SU-DHL-6 (cell line): Measurements from ENCODE around the gene LPAR1.
"Not testable (repeated sequence)": the region's sequence is repeated elsewhere in the genome, so short reads cannot be mapped to it uniquely, and the experiment has no call there.

Experiments used
- H2AFZ ChIP-seq: fragments of 200-600 bp; sonication (generic); 2 replicates; pipeline ENCODE4 v1.6.1; 2014; ENCODE audit warnings: low read depth, mild to moderate bottlenecking, moderate library complexity, mixed read lengths, antibody characterized with exemption, low read length; ENCODE audit not compliant: severe bottlenecking
- H3F3A ChIP-seq: fragments of 200-600 bp; shearing (Covaris generic); 2 replicates; pipeline ENCODE4 v1.6.0; 2016; ENCODE audit warnings: antibody characterized with exemption, mild to moderate bottlenecking; ENCODE audit not compliant: insufficient read depth
- H3K27ac ChIP-seq: fragments of 200-600 bp; sonication (generic); 2 replicates; pipeline ENCODE4 v1.5.1; 2016; ENCODE audit warnings: low read depth, mild to moderate bottlenecking, low read length, moderate library complexity, mixed read lengths
- H3K27me3 ChIP-seq: fragments of 200-600 bp; sonication (generic), shearing (Covaris generic); 2 replicates; pipeline ENCODE4 v1.6.0; 2014; ENCODE audit warnings: mild to moderate bottlenecking, low read length
- H3K36me3 ChIP-seq: fragments of 200-600 bp; sonication (generic); 2 replicates; pipeline ENCODE4 v1.6.1; 2014; ENCODE audit warnings: mild to moderate bottlenecking, low read length, mixed read lengths
- H3K4me2 ChIP-seq: fragments of 300-600, 200-600 bp; shearing (Covaris generic), sonication (generic); 2 replicates; pipeline ENCODE4 v1.6.0; 2014; ENCODE audit warnings: low read length, low read depth, mild to moderate bottlenecking; ENCODE audit not compliant: poor library complexity, severe bottlenecking
- H3K4me3 ChIP-seq: fragments of 200-600 bp; sonication (generic); 2 replicates; pipeline ENCODE4 v1.5.1; 2014; ENCODE audit warnings: antibody characterized with exemption, low read length, mild to moderate bottlenecking, mixed read lengths; ENCODE audit not compliant: insufficient read depth, poor library complexity, severe bottlenecking
- H3K79me2 ChIP-seq: fragments of 200-600 bp; sonication (generic); 2 replicates; pipeline ENCODE4 v1.6.1; 2014; ENCODE audit warnings: mild to moderate bottlenecking, low read length, moderate library complexity; ENCODE audit not compliant: insufficient read depth
- H3K9ac ChIP-seq: fragments of 200-600 bp; sonication (generic); 2 replicates; pipeline ENCODE4 v1.7.0; 2014; ENCODE audit warnings: mild to moderate bottlenecking, low read length
- H3K9me2 ChIP-seq: fragments of 200-600 bp; sonication (generic); replicated peaks from 2 replicates; pipeline ENCODE4 v1.6.1; 2014; ENCODE audit warnings: low read length; ENCODE audit not compliant: insufficient read depth
- H3K9me3 ChIP-seq: fragments of 200-600 bp; sonication (generic); 2 replicates; pipeline ENCODE4 v1.6.1; 2014; ENCODE audit warnings: low read length, mixed read lengths; ENCODE audit not compliant: insufficient read depth
- H4K20me1 ChIP-seq: fragments of 200-600 bp; sonication (generic); 2 replicates; pipeline ENCODE4 v1.6.1; 2014; ENCODE audit warnings: low read depth, mild to moderate bottlenecking, antibody characterized with exemption, low read length, moderate library complexity, mixed read lengths
- EZH2phosphoT487 ChIP-seq: fragments of 200-600 bp; sonication (generic), shearing (Covaris generic); conservative IDR thresholded peaks from 2 replicates; pipeline ENCODE4 v1.6.1; 2018; ENCODE audit warnings: mild to moderate bottlenecking, antibody characterized with exemption, low read length, moderate library complexity, mixed read lengths
- TF ChIP-seq, protein P1 (sequence below): fragments of 200-600 bp; sonication (generic); IDR thresholded peaks from one replicate; pipeline ENCODE4 v1.5.1; 2017; ENCODE audit warnings: antibody characterized with exemption, mild to moderate bottlenecking, low read length, moderate library complexity; ENCODE audit not compliant: insufficient read depth, poor library complexity, severe bottlenecking

The LPAR1 gene

DNA sequence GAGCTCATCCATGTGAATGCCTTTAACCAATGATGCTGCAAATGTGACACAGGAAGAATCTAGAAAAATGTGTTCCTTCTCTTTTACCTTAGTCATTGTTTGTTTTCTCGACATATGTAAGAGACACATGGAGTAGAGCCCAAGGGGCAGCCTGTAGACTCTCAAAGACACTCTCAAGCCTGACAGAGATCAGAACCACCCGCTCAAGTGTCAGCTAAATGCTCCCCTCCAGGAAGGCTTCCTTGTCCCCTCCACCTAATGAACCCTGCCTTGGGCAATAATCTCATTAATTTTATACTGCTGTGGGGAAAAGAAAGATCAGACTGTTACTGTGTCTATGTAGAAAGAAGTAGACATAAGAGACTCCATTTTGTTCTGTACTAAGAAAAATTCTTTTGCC lies 212.3 kb downstream of the LPAR1 start:
- no peaks in the 10 kb centered on the region for H3K9me3 ChIP-seq
- no peaks in the 10 kb centered on the region for H4K20me1 ChIP-seq
- H3K36me3 ChIP-seq = no peaks in the 10 kb centered on the region
- no peaks in the 10 kb centered on the region for H3F3A ChIP-seq
- H3K4me2 ChIP-seq = no peak overlapping the region
- no peaks in the 10 kb centered on the region for H3K79me2 ChIP-seq
- H3K9me2 ChIP-seq = no peaks in the 10 kb centered on the region
- no peak for TF ChIP-seq EZH2phosphoT487
- TF ChIP-seq, protein P1, sequence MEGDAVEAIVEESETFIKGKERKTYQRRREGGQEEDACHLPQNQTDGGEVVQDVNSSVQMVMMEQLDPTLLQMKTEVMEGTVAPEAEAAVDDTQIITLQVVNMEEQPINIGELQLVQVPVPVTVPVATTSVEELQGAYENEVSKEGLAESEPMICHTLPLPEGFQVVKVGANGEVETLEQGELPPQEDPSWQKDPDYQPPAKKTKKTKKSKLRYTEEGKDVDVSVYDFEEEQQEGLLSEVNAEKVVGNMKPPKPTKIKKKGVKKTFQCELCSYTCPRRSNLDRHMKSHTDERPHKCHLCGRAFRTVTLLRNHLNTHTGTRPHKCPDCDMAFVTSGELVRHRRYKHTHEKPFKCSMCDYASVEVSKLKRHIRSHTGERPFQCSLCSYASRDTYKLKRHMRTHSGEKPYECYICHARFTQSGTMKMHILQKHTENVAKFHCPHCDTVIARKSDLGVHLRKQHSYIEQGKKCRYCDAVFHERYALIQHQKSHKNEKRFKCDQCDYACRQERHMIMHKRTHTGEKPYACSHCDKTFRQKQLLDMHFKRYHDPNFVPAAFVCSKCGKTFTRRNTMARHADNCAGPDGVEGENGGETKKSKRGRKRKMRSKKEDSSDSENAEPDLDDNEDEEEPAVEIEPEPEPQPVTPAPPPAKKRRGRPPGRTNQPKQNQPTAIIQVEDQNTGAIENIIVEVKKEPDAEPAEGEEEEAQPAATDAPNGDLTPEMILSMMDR = no peak
- H3K4me3 ChIP-seq = no peak overlapping the region
- H3K9ac ChIP-seq = no peak overlapping the region
- H3K27me3 ChIP-seq = no peaks in the 10 kb centered on the region
- no peak overlapping the region for H2AFZ ChIP-seq
- no peak overlapping the region for H3K27ac ChIP-seq

DNA sequence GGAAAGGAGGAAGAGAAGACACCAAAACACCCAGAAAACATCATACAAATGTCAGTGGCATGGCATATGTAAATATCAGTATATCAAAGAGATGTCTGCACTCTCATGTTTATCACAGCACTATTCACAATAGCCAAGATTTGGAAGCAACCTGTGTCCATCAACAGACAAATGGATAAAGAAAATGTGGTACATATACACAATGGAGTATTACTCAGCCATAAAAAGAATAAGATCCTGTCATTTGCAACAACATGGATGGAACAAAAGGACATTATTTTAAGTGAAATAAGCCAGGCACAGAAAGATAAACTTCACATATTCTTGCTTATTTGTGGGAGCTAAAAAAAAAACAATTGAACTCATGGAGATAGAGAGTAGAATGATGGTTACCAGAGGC lies 213.1 kb downstream of the LPAR1 start:
- not testable (repeated sequence) for H3K9ac ChIP-seq, H3F3A ChIP-seq, H3K4me2 ChIP-seq, H3K36me3 ChIP-seq, H3K79me2 ChIP-seq, H2AFZ ChIP-seq, H3K9me3 ChIP-seq, H3K4me3 ChIP-seq, H4K20me1 ChIP-seq, H3K27ac ChIP-seq, H3K9me2 ChIP-seq, H3K27me3 ChIP-seq
